HepG2 (cell line): ENCODE measurements around the gene CHD9. TPM values are rescaled to one million over a fixed set of nuclear protein-coding genes. Genes with fewer than 3 reads are reported as not detected.

Experiments
- ARID4A ChIP-seq: sonication (generic); formaldehyde crosslinking; IDR thresholded peaks from 2 replicates; pipeline ENCODE4 v1.5.0; 2020; ENCODE audit warnings: mild to moderate bottlenecking, missing genetic modification reagents, borderline replicate concordance
- CCAR2 ChIP-seq: fragments of 200-400 bp; formaldehyde crosslinking; optimal IDR thresholded peaks from 2 replicates; pipeline ENCODE3; 2018; ENCODE audit warnings: low read depth, mild to moderate bottlenecking, low read length, moderate library complexity
- DNMT3B ChIP-seq: conservative IDR thresholded peaks from 2 replicates; pipeline ENCODE4 v1.6.1; 2016; ENCODE audit warnings: missing biosample characterization, control low read depth
- ELK4 ChIP-seq: sonication (generic); formaldehyde crosslinking; IDR thresholded peaks from 2 replicates; pipeline ENCODE4 v1.9.0; 2021; ENCODE audit warnings: missing genetic modification reagents, borderline replicate concordance
- ETS1 ChIP-seq: sonication (generic); formaldehyde crosslinking; IDR thresholded peaks from 2 replicates; pipeline ENCODE4 v1.4.0; 2020; ENCODE audit warnings: missing genetic modification reagents
- GRHL1 ChIP-seq: sonication (generic); formaldehyde crosslinking; conservative IDR thresholded peaks from 2 replicates; pipeline ENCODE4 v1.8.0; 2022; ENCODE audit warnings: missing genetic modification reagents
- MATR3 ChIP-seq: sonication (generic); formaldehyde crosslinking; IDR thresholded peaks from 2 replicates; pipeline ENCODE4 v1.4.0; 2020; ENCODE audit warnings: missing genetic modification reagents
- MYNN ChIP-seq: sonication (generic); formaldehyde crosslinking; IDR thresholded peaks from 2 replicates; pipeline ENCODE4 v1.4.0; 2020; ENCODE audit warnings: mild to moderate bottlenecking, low read depth, missing genetic modification reagents
- SP5 ChIP-seq: IDR thresholded peaks from 2 replicates; pipeline ENCODE4 v1.6.1; 2016; ENCODE audit warnings: low read depth, borderline replicate concordance
- TCF7 ChIP-seq: sonication (generic); IDR thresholded peaks from 2 replicates; pipeline ENCODE4 v1.6.1; 2016; ENCODE audit warnings: antibody characterized with exemption, low read depth
- ZBTB1 ChIP-seq: sonication (generic); formaldehyde crosslinking; IDR thresholded peaks from 2 replicates; pipeline ENCODE4 v1.4.0; 2020; ENCODE audit warnings: missing genetic modification reagents, borderline replicate concordance
- ZBTB44 ChIP-seq: sonication (generic); formaldehyde crosslinking; IDR thresholded peaks from 2 replicates; pipeline ENCODE4 v1.4.0; 2020; ENCODE audit warnings: missing genetic modification reagents
- ZMYM3 ChIP-seq: sonication (generic); formaldehyde crosslinking; IDR thresholded peaks from 2 replicates; pipeline ENCODE4 v1.5.1; 2020; ENCODE audit warnings: mild to moderate bottlenecking, missing genetic modification reagents
- ZNF234 ChIP-seq: sonication (generic); formaldehyde crosslinking; conservative IDR thresholded peaks from 2 replicates; pipeline ENCODE4 v1.5.1; 2020; ENCODE audit warnings: mild to moderate bottlenecking, missing genetic modification reagents
- ZNF337 ChIP-seq: sonication (generic); formaldehyde crosslinking; IDR thresholded peaks from 2 replicates; pipeline ENCODE4 v1.5.1; 2020; ENCODE audit warnings: missing genetic modification reagents, low read depth, mild to moderate bottlenecking, borderline replicate concordance
- ZNF547 ChIP-seq: sonication (generic); formaldehyde crosslinking; IDR thresholded peaks from 2 replicates; pipeline ENCODE4 v1.5.1; 2020; ENCODE audit warnings: mild to moderate bottlenecking, missing genetic modification reagents
- ZNF564 ChIP-seq: sonication (generic); formaldehyde crosslinking; IDR thresholded peaks from 2 replicates; pipeline ENCODE4 v1.8.1; 2023; ENCODE audit warnings: mild to moderate bottlenecking, missing genetic modification reagents
- ZNF724P ChIP-seq: sonication (generic); formaldehyde crosslinking; IDR thresholded peaks from 2 replicates; pipeline ENCODE4 v1.8.0; 2022; ENCODE audit warnings: missing genetic modification reagents, borderline replicate concordance
- ZSCAN12 ChIP-seq: sonication (generic); formaldehyde crosslinking; IDR thresholded peaks from 2 replicates; pipeline ENCODE4 v1.9.0; 2021; ENCODE audit warnings: mild to moderate bottlenecking, missing genetic modification reagents
- polyA plus RNA-seq, 8 experiments: library from polyadenylated mRNA; depleted of rRNA in 3 of 8; stranded (reverse) in 7 of 8; unstranded in 1 of 8; fragments of >200 nt; fragmentation: Illumina TruSeq in 4 of 8; extraction: Trizol in 4 of 8; gene quantifications; 2 replicates each; pipeline versions ENCODE4 v1.2.1 to v1.2.3, GENCODE V29; 2011 to 2016; ENCODE audit warnings: low read depth in 4 of 8, missing spikeins in 1 of 8, mixed read lengths in 1 of 8; ENCODE audit not compliant: insufficient read depth in 1 of 8
- total RNA-seq, 5 experiments: library from RNA; depleted of rRNA; stranded (reverse); fragments of >200 nt; fragmentation: Illumina TruSeq; extraction: Trizol; gene quantifications; 2 replicates each; pipeline ENCODE4 v1.2.3, GENCODE V29; 2016; ENCODE audit warnings: low read depth in 1 of 5

CHD9 gene
- total and polyA plus RNA-seq, 2 of the 13 experiments (the other 11 are each of a cell fraction or from before 2014, with no cell fraction given), result 23.4 to 27.7 TPM

- TF ChIP-seq GRHL1 (CRISPR knock-in tag) (no peak), CCAR2 (no peak), ZBTB1 (no peak), DNMT3B (CRISPR knock-in tag) (no peak; the same call in 1 of the 2 replicates), ZMYM3 (CRISPR knock-in tag) (peak; percentile 90), ZSCAN12 (CRISPR knock-in tag) (peak; percentile 77; the same call in 1 of the 2 replicates), ZNF547 (peak; percentile 99), MYNN (CRISPR knock-in tag) (peak; percentile 95; the same call in 1 of the 2 replicates), ZNF564 (peak; percentile 87; the same call in 1 of the 2 replicates), ZNF724P (CRISPR knock-in tag) (peak; percentile 97), ZNF234 (CRISPR knock-in tag) (peak; percentile 84), SP5 (CRISPR knock-in tag) (peak; percentile 20), ETS1 (CRISPR knock-in tag) (peak; percentile 93; the same call in 1 of the 2 replicates), TCF7 (no peak), ELK4 (CRISPR knock-in tag) (no peak), ZBTB44 (CRISPR knock-in tag) (no peak), ARID4A (CRISPR knock-in tag) (peak; percentile 96), MATR3 (CRISPR knock-in tag) (no peak), ZNF337 (CRISPR knock-in tag) (0 out of 2 replicates have a peak, but pooled peaks have one; percentile 93)
These were observed at the start of gene CHD9 (continued) for GRCh38 chr16:53054670-53055485.
